HG03135 (cell line): ENCODE data around the gene MRPL24.
A peak's percentile ranks its signal among the peaks of the same experiment; 100 is the strongest.
"Not testable (repeated sequence)": the region's sequence is repeated elsewhere in the genome, so short reads cannot be mapped to it uniquely, and the experiment has no call there.

Experiments
- ATAC-seq: cut with Tn5 transposase; IDR thresholded peaks from one replicate; pipeline ENCODE4 v1.9.1; 2021; ENCODE audit warnings: mild to moderate bottlenecking, moderate library complexity; ENCODE audit not compliant: unreplicated experiment

MRPL24 gene

DNA sequence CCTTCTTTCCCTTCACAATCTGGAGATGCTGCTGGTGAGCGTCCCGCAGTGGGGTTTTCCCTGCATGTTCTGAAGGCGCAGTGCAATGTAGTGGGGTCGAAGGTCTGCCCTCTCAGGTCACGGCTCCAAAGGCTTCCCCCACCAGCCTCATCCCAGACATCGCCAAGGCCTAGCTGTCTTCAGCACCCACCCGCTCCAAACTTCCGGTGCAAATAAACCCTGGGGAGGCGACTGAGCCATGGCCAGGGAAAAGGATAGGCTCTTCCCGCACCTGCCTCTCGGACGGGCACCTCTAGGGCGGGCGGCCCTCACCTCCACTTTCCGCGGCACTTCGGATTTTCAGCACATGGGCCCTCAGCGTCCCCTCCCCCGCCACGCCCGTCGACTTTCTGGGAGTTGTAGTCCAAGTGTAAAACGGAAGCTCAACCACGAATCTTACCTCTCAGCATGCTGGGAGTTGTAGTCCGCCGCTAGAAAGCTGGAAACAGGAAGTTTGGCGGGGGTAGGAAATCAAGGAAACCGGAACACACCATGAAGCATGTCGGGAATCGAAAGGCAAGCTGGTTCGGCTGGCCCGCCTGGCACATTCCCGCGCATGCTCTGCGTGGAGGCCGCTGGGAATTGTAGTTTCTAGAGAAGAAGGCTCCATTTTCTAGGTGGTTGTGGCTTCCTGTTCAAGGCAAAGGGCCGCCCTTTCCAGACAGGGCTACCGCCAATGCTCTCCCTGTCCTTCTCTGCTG is at the start of gene MRPL24:
Gene MRPL24 (minus strand): TSS at position 348 of the 740 bp plus-strand sequence. CDS start 2,384 bp downstream, outside the sequence.
- ATAC-seq, result peak; percentile 81

- ATAC-seq, result no peak
Observed at GRCh38 chr1:156789621-156790318, 48.9 kb upstream of the MRPL24 start.

GRCh38 chr1:156788136-156788535 is 47.2 kb upstream of the MRPL24 start:
- no peak for ATAC-seq

- ATAC-seq, result no peak
Observed at GRCh38 chr1:156786640-156787039, 45.8 kb upstream of the MRPL24 start.

GRCh38 chr1:156785458-156785857 is 44.6 kb upstream of the MRPL24 start:
- ATAC-seq, result no peak

GRCh38 chr1:156781585-156782186 is 40.8 kb upstream of the MRPL24 start:
- no peak for ATAC-seq

GRCh38 chr1:156777573-156777972 is 36.7 kb upstream of the MRPL24 start:
- ATAC-seq, result no peak

DNA sequence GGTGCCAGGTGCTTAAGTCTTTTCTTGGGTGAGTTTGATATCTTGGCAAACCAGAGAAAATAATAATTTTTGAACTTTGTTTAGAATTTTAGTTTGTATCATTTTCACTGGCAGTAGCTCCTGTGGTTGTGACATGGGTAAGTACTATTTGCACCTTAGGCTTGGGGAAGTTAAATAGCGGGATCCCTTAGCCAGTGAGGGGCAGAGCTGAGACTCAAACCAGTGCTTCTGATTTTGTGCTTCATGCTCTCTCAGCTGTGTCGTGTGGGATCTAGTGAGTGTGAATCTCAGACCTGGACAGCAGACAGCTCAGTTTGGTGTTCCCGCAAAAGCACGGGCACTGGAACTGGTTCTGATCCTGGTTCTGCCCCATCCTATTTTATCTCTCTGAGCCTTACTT is 36.1 kb upstream of the MRPL24 start:
- no peak for ATAC-seq

GRCh38 chr1:156775799-156776198 is 34.9 kb upstream of the MRPL24 start:
- ATAC-seq, result no peak

- ATAC-seq, result no peak
Observed at GRCh38 chr1:156773607-156774006, 32.7 kb upstream of the MRPL24 start.

GRCh38 chr1:156772728-156773497 is 32.0 kb upstream of the MRPL24 start:
- no peak for ATAC-seq

GRCh38 chr1:156772222-156772621 is 31.3 kb upstream of the MRPL24 start:
- no peak for ATAC-seq

- ATAC-seq, result no peak
Observed at GRCh38 chr1:156768610-156769295, 27.9 kb upstream of the MRPL24 start.

DNA sequence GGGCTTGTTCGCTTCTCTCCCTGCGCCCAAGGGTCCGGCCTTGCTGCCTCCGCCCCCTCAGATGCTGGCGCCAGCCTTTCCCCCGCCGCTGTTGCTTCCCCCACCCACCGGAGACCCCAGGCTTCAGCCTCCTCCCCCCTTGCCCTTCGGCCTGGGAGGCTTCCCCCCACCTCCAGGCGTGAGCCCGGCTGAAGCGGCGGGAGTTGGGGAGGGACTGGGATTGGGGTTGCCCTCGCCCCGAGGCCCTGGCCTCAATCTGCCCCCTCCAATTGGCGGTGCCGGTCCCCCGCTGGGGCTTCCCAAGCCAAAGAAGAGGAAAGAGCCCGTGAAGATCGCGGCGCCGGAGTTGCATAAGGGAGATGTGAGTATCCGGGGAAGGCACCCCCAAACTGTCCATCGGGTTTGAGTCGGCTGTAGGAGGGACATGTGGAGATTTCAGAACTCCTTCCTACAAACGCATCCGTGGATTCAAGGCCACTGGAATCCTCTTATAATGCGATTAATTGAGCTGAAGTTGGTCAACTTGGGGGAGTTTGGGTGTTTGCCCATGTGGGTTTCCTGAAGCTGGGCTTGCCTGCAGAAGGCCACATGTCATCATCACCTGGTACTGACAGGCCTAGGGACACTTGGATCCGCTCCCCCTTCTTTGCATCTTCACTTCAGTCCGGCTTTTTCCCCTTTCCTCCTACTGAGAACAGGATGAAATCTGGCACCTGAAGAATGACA is 27.2 kb upstream of the MRPL24 start:
- ATAC-seq, result no peak

GRCh38 chr1:156767101-156767878 is 26.4 kb upstream of the MRPL24 start, which contains the start of gene PRCC:
PRCC (plus strand) TSS chr1:156767535; CDS start chr1:156767772, 237 bp downstream.
- ATAC-seq, result peak; percentile 92

DNA sequence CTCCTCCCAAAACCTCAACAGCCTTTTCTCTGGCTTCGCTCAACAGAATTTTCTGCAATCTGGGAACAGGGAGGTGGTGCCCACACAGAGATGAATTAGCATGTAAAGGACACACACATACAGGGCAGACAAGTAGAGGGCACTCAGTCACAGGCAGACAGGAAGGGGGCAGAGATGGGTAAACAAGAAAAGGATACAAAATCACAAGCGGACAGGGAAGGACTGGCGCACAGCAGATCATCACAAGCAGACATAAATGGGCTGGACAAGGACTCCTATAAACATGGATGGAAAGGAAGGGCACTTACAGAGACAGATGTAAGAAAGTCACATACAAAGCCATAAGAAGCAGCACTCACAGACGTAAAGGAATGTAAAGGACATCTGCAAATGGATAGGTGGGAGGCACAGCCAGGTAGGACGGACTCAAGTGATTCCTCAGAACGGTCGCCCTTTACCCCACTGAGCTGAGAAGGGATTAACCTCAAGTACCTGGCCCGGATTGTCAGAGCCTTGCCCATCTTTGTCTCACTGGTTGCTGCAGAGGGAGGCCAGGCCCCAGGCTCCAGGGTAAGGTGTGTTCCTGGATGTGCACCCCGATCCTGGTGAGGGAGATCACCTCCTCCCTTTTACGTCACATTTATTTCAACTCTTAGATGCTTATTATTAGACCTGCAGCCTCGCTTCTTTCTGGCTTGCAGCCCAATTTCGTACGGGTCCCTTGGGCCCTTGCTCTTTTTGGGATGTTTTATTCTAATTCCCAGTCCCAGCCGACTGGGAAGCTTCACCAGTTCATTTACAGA is 25.6 kb upstream of the MRPL24 start:
- peak; percentile 13 for ATAC-seq

GRCh38 chr1:156765666-156766065 is 24.8 kb upstream of the MRPL24 start:
- no peak for ATAC-seq

GRCh38 chr1:156765136-156765535 is 24.2 kb upstream of the MRPL24 start:
- ATAC-seq, result not testable (repeated sequence)
